PFSK-1 (cell line): ENCODE data around the gene ARHGEF4.

ENCODE experiments used
- FOXP2 ChIP-seq: optimal IDR thresholded peaks from 2 replicates; pipeline ENCODE3; 2011; ENCODE audit warnings: borderline replicate concordance, control low read depth, inconsistent platforms; ENCODE audit not compliant: insufficient read depth; ENCODE audit errors: extremely low read length, extremely low read depth
- POLR2AphosphoS5 ChIP-seq: IDR thresholded peaks from 2 replicates; pipeline ENCODE4 v1.6.1; 2012; ENCODE audit warnings: low read depth, mild to moderate bottlenecking, control low read depth, low read length, moderate library complexity
- REST ChIP-seq, 2 experiments: IDR thresholded peaks; 2 replicates each; pipeline versions ENCODE4 v1.6.1 to v1.8.0; 2011 to 2012; ENCODE audit warnings: low read depth in 2 of 2, low read length in 2 of 2, control low read depth in 1 of 2, inconsistent platforms in 1 of 2, mild to moderate bottlenecking in 1 of 2, moderate library complexity in 1 of 2; ENCODE audit not compliant: insufficient read depth in 1 of 2
- SIN3A ChIP-seq: IDR thresholded peaks from 2 replicates; pipeline ENCODE4 v1.6.1; 2012; ENCODE audit warnings: mild to moderate bottlenecking, low read length, moderate library complexity, borderline replicate concordance; ENCODE audit not compliant: insufficient read depth
- TAF1 ChIP-seq: IDR thresholded peaks from 2 replicates; pipeline ENCODE4 v1.6.1; 2012; ENCODE audit warnings: low read length, control low read depth, borderline replicate concordance; ENCODE audit not compliant: insufficient read depth

Gene ARHGEF4

GRCh38 chr2:131015764-131016163, 179.1 kb downstream of the ARHGEF4 start:
- TF ChIP-seq SIN3A = no peak

- no peak for TF ChIP-seq SIN3A
- TF ChIP-seq POLR2AphosphoS5 = no peak
- TF ChIP-seq FOXP2 = no peak
- TF ChIP-seq TAF1 = no peak
- no peak for TF ChIP-seq REST (IDR thresholded peaks at IDR 0.05; ENCODE audit: insufficient read depth in 1 of 2, low read depth in 2 of 2, low read length in 2 of 2)
These were observed 180.4 kb downstream of the ARHGEF4 start for GRCh38 chr2:131016826-131017741.

- TF ChIP-seq POLR2AphosphoS5 = no peak
- TF ChIP-seq FOXP2 = no peak
- TF ChIP-seq SIN3A = no peak
- TF ChIP-seq TAF1 = no peak
- no peak for TF ChIP-seq REST (IDR thresholded peaks at IDR 0.05; ENCODE audit: insufficient read depth in 1 of 2, low read depth in 2 of 2, low read length in 2 of 2)
These were observed 186.0 kb downstream of the ARHGEF4 start for GRCh38 chr2:131022731-131023130.

- no peak for TF ChIP-seq SIN3A
- TF ChIP-seq FOXP2 = no peak
- TF ChIP-seq TAF1 = no peak
- no peak for TF ChIP-seq REST (IDR thresholded peaks at IDR 0.05; ENCODE audit: insufficient read depth in 1 of 2, low read depth in 2 of 2, low read length in 2 of 2)
- no peak for TF ChIP-seq POLR2AphosphoS5
These were observed 187.0 kb downstream of the ARHGEF4 start for GRCh38 chr2:131023758-131024157.

GRCh38 chr2:131026919-131027318, 190.2 kb downstream of the ARHGEF4 start:
- no peak for TF ChIP-seq SIN3A
- no peak for TF ChIP-seq REST (IDR thresholded peaks at IDR 0.05; ENCODE audit: insufficient read depth in 1 of 2, low read depth in 2 of 2, low read length in 2 of 2)
- TF ChIP-seq POLR2AphosphoS5 = no peak
- no peak for TF ChIP-seq FOXP2
- no peak for TF ChIP-seq TAF1
